Esophagus squamous epithelium (tissue), 5 donors: Measurements from ENCODE around the gene KCTD8. TPM values are rescaled to one million over a fixed set of nuclear protein-coding genes. Genes with fewer than 3 reads are reported as not detected.

Experiments used
- DNase-seq: peaks from one replicate; lab custom pipeline; 2025; lab: John Stamatoyannopoulos, UW
- H3K27ac ChIP-seq, 4 donors: fragments of 200-600 bp; sonication (generic); one replicate each; pipeline ENCODE4 v1.5.1; 2016 to 2019; ENCODE audit warnings: mild to moderate bottlenecking in 1 of 4
- H3K27me3 ChIP-seq, 4 donors: fragments of 200-600 bp; sonication (generic); 1 replicate in 3 of 4; 2 replicates in 1 of 4; pipeline versions ENCODE4 v1.5.1 to v1.6.0; 2017 to 2021; ENCODE audit warnings: antibody characterized with exemption in 1 of 4
- H3K36me3 ChIP-seq, 3 donors: fragments of 200-600 bp; sonication (generic); one replicate each; pipeline ENCODE4 v1.5.1; 2016 to 2019
- H3K4me1 ChIP-seq, 3 donors: fragments of 200-600 bp; sonication (generic); one replicate each; pipeline ENCODE4 v1.5.1; 2017 to 2019
- H3K4me3 ChIP-seq, 4 donors: fragments of 200-600 bp; sonication (generic); 1 replicate in 3 of 4; 2 replicates in 1 of 4; pipeline ENCODE4 v1.5.1; 2016 to 2019; ENCODE audit warnings: mild to moderate bottlenecking in 2 of 4, moderate library complexity in 1 of 4
- H3K9me3 ChIP-seq, 3 donors: fragments of 200-600 bp; sonication (generic); one replicate each; pipeline ENCODE4 v1.5.1; 2016 to 2019
- CTCF ChIP-seq, 6 experiments: fragments of 450-650 bp in 4 of 6; fragments of 200-600 bp in 2 of 6; sonication (generic) in 2 of 6; IDR thresholded peaks; one replicate each; pipeline ENCODE4 v1.5.1; 2016 to 2019; ENCODE audit warnings: antibody characterized with exemption in 6 of 6, mild to moderate bottlenecking in 4 of 6, moderate library complexity in 4 of 6
- POLR2A ChIP-seq, 4 donors: fragments of 450-650 bp; IDR thresholded peaks; one replicate each; pipeline ENCODE4 v1.6.1; 2017; ENCODE audit warnings: antibody characterized with exemption in 4 of 4, mild to moderate bottlenecking in 4 of 4, moderate library complexity in 3 of 4
- WGBS, 2 donors: methylation state at CpG; one replicate each; pipeline ENCODE4 v1.1.5; 2018; 5-methylcytosine and 5-hydroxymethylcytosine counted together
- intact Hi-C: fragments of 100-400 bp; cut with DNase I; formaldehyde crosslinking; loops from one replicate; pipeline ENCODE4 v1.15.0; 2022
- total RNA-seq, 4 donors: library from RNA; depleted of rRNA; stranded (reverse); fragments of >200 nt; gene quantifications; one replicate each; pipeline ENCODE4 v1.1.0, GENCODE V29; 2016
- donor health status: DM: yes; HTN: yes; CAD: no.

KCTD8 gene
- total RNA-seq, result under 1 TPM in 3 of 4 donors, not detected in 1; 0.45 to 0.95 (median 0.85) TPM

GRCh38 chr4:44448521-44449461, at the start of gene KCTD8:
Gene KCTD8 (minus strand): TSS chr4:44448809.
- Histone ChIP-seq H3K9me3 (no peaks in the 10 kb centered on the region), H3K27ac (peak within 1 kb of the TSS; percentile 36 to 67 (median 60)), H3K27me3 (peaks cover 0 to 86% (median 7%) of the 10 kb centered on the region in 4 donors), H3K4me1 (peaks cover 0 to 38% (median 11%) of the 10 kb centered on the region in 3 donors), H3K36me3 (no peaks in the 10 kb centered on the region), H3K4me3 (peak within 1 kb of the TSS; percentile 45 to 71 (median 50))
- WGBS, 2 donors, result 1% methylated on average over 12 to 17 of the region's 74 CpGs
- TF ChIP-seq POLR2A (IDR thresholded peaks at IDR 0.05) (no peak), CTCF (IDR thresholded peaks at IDR 0.05) (peak in 5 of 6 experiments; percentile 45 to 70 (median 49))
- intact Hi-C loops, result no loop called here
- DNase-seq, result peak; percentile 2

- no peaks in the 10 kb centered on the region for H3K9me3 ChIP-seq
- H3K27me3 ChIP-seq, result no peaks in the 10 kb centered on the region
- intact Hi-C loops, result no loop called here
- H3K36me3 ChIP-seq, result no peaks in the 10 kb centered on the region
- no peak overlapping the region for H3K27ac ChIP-seq
- no peaks in the 10 kb centered on the region for H3K4me1 ChIP-seq
- no peak for DNase-seq
- WGBS, 2 donors, result 0% methylated on average over 1 of the region's 1 CpG
- TF ChIP-seq CTCF (IDR thresholded peaks at IDR 0.05), result no peak
- no peak for TF ChIP-seq POLR2A (IDR thresholded peaks at IDR 0.05)
- H3K4me3 ChIP-seq, result no peak overlapping the region
Observed at GRCh38 chr4:44494810-44495701, 46.4 kb upstream of the KCTD8 start.

- H3K36me3 ChIP-seq, result no peaks in the 10 kb centered on the region
- no peak for DNase-seq
- H3K27me3 ChIP-seq, result no peaks in the 10 kb centered on the region
- no peak overlapping the region for H3K27ac ChIP-seq
- no peak overlapping the region for H3K4me3 ChIP-seq
- intact Hi-C loops, result no loop called here
- no peaks in the 10 kb centered on the region for H3K4me1 ChIP-seq
- WGBS, 2 donors, result 18 to 45% methylated on average over 1 to 5 of the region's 6 CpGs
- no peak for TF ChIP-seq POLR2A (IDR thresholded peaks at IDR 0.05)
- no peak for TF ChIP-seq CTCF (IDR thresholded peaks at IDR 0.05)
- no peaks in the 10 kb centered on the region for H3K9me3 ChIP-seq
Observed at GRCh38 chr4:44493924-44494323, 45.3 kb upstream of the KCTD8 start.

- Histone ChIP-seq H3K4me3 (no peak overlapping the region), H3K27ac (no peak overlapping the region), H3K36me3 (no peaks in the 10 kb centered on the region), H3K9me3 (no peaks in the 10 kb centered on the region), H3K4me1 (no peaks in the 10 kb centered on the region), H3K27me3 (no peaks in the 10 kb centered on the region)
- no peak for TF ChIP-seq CTCF (IDR thresholded peaks at IDR 0.05)
- no peak for TF ChIP-seq POLR2A (IDR thresholded peaks at IDR 0.05)
- DNase-seq, result no peak
- 21 to 44% methylated on average over 3 of the region's 3 CpGs for WGBS, 2 donors
- intact Hi-C loops, result no loop called here
Observed at GRCh38 chr4:44487341-44487740, 38.7 kb upstream of the KCTD8 start.
